ENCODE measurements around the gene NEAT1.

DNA sequence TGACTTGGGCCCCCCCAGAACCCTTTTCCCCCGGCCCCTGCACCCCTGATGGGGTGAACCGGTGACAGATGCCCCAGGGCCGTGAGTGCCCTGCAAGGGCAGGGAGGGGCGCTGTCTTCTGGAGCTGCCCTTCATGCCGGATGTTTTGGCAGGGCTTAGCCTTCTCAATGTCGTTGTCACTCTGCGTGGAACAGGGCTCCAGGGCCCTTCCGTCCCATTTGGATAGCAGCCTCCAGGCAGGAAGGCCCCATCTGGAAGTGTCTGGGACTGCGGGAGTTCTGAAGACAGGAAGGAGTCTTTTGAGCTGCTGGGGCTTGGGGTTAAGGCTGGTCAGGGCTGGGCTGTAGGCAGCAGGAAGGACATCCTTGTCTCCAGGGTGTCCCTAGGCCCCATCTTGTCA is 31.6 kb upstream of the NEAT1 start:
- TF ChIP-seq SUZ12 (IDR thresholded peaks at IDR 0.05; ENCODE audit: low read length) (no peak), GABPA (IDR thresholded peaks at IDR 0.05; ENCODE audit: borderline replicate concordance, insufficient read depth, low read length) (no peak)
- TF ChIP-seq, protein P1, sequence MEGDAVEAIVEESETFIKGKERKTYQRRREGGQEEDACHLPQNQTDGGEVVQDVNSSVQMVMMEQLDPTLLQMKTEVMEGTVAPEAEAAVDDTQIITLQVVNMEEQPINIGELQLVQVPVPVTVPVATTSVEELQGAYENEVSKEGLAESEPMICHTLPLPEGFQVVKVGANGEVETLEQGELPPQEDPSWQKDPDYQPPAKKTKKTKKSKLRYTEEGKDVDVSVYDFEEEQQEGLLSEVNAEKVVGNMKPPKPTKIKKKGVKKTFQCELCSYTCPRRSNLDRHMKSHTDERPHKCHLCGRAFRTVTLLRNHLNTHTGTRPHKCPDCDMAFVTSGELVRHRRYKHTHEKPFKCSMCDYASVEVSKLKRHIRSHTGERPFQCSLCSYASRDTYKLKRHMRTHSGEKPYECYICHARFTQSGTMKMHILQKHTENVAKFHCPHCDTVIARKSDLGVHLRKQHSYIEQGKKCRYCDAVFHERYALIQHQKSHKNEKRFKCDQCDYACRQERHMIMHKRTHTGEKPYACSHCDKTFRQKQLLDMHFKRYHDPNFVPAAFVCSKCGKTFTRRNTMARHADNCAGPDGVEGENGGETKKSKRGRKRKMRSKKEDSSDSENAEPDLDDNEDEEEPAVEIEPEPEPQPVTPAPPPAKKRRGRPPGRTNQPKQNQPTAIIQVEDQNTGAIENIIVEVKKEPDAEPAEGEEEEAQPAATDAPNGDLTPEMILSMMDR (IDR thresholded peaks at IDR 0.05; ENCODE audit: control extremely low read depth in 1 of 3, insufficient read depth in 1 of 3, low read depth in 1 of 3, low read length in 3 of 3): peak in 2 of 3 experiments; percentile 24 to 29; a peak in 2 of 4 replicates
- TF ChIP-seq, protein P2, sequence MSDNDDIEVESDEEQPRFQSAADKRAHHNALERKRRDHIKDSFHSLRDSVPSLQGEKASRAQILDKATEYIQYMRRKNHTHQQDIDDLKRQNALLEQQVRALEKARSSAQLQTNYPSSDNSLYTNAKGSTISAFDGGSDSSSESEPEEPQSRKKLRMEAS (IDR thresholded peaks at IDR 0.05): no peak

All from H1 (cell line).